Kidney epithelial cell (primary cell): ENCODE results near the gene SMPD1. TPM values are rescaled to one million over a fixed set of nuclear protein-coding genes. Genes with fewer than 3 reads are reported as not detected.

Experiments used
- DNase-seq: peaks from one replicate; pipeline ENCODE4 v3.0.0-alpha.2; 2010; ENCODE audit warnings: low read depth
- H3K27me3 ChIP-seq: 2 replicates; pipeline ENCODE4 v1.6.0; 2011; ENCODE audit warnings: low read length; ENCODE audit not compliant: control insufficient read depth, insufficient read depth
- H3K36me3 ChIP-seq: 2 replicates; pipeline ENCODE4 v1.5.1; 2011; ENCODE audit warnings: low read length; ENCODE audit not compliant: control insufficient read depth, insufficient read depth
- H3K4me3 ChIP-seq: 2 replicates; pipeline ENCODE4 v1.5.1; 2011; ENCODE audit warnings: low read depth, mild to moderate bottlenecking, control low read depth, low read length
- total RNA-seq: library from RNA; depleted of rRNA; stranded (reverse); fragments of >200 nt; gene quantifications from 2 replicates; pipeline ENCODE4 v1.2.3, GENCODE V29; 2015
- TF ChIP-seq, protein P1 (sequence below): IDR thresholded peaks from 2 replicates; pipeline ENCODE4 v1.5.1; 2011; ENCODE audit warnings: mild to moderate bottlenecking, moderate library complexity, low read length, control low read depth, inconsistent platforms; ENCODE audit not compliant: insufficient read depth, poor library complexity, severe bottlenecking

Gene SMPD1
- total RNA-seq, 1 donor from 2014 or later = 25.7 TPM

DNA sequence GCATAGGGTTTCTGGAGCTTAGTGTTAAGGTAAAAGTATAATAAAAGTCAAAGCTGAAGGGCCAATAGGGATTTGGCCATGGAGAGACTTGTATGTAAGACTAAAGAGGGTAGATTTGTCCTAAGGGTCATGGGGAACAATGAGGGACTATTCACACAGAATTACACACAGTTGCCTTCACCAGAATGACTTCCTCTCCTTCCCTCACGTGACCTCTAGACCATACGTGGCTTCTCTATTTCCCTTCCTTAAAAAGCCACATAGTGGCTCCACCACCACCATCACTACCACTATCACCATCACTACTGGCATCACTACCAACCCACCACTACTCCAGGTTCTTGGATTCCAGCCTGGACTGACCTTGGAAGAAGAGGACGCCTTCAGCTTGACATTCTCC, 47.7 kb downstream of the SMPD1 start:
- no peak for DNase-seq
- Histone ChIP-seq H3K36me3 (no peaks in the 10 kb centered on the region), H3K27me3 (no peaks in the 10 kb centered on the region), H3K4me3 (no peak overlapping the region)
- TF ChIP-seq, protein P1, sequence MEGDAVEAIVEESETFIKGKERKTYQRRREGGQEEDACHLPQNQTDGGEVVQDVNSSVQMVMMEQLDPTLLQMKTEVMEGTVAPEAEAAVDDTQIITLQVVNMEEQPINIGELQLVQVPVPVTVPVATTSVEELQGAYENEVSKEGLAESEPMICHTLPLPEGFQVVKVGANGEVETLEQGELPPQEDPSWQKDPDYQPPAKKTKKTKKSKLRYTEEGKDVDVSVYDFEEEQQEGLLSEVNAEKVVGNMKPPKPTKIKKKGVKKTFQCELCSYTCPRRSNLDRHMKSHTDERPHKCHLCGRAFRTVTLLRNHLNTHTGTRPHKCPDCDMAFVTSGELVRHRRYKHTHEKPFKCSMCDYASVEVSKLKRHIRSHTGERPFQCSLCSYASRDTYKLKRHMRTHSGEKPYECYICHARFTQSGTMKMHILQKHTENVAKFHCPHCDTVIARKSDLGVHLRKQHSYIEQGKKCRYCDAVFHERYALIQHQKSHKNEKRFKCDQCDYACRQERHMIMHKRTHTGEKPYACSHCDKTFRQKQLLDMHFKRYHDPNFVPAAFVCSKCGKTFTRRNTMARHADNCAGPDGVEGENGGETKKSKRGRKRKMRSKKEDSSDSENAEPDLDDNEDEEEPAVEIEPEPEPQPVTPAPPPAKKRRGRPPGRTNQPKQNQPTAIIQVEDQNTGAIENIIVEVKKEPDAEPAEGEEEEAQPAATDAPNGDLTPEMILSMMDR = no peak

DNA sequence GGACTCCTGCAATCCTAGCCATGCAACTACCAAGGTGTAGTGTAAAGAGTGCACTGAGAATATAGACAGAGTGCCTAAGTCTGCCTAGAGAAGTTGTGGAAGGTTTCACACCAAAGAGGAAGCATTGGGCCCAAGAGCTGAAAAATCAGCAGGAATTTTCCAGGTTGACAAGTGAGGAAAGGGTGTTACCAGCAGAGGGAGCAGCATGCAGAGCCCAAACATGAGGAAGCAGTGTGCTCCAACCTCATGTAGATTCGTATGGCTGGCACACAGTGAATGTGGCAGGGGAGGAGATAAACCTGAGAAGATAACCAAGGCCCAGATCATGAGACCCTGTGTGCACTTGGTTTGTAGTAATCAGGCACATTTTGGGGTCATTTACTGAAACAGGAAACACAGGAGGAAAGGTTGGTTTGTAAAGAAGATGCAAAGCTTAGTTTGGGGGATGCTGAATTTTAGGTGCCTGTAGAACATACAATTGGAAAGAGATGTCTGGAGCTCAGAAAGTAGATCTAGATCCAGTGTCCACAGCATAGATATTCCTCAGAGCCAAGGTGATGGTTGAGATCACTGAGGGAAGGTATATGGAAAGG, 48.8 kb downstream of the SMPD1 start:
- no peak overlapping the region for H3K4me3 ChIP-seq
- no peaks in the 10 kb centered on the region for H3K27me3 ChIP-seq
- H3K36me3 ChIP-seq = no peaks in the 10 kb centered on the region
- DNase-seq = no peak
- TF ChIP-seq, protein P1 = peak; percentile 72

DNA sequence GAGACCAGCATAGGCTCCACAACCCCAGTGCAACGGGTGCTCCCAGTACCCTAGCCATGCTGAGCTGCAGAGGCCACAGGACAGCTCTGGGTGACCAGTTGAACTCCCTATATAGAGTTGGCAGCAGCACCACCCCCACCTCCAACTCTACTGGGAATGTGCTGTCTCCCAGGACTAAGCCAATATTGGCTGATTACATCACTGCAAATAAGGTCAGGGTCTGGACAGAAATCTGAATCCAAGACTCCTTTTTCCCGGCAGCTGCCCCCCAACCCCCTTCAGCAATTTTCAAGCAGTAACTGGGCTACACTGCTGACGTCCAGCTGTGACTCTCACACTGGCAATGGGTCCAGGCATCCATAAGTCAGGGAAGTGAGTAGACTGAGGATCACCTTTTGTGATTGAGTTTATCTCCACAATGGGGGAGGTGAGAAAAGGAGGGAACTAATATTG, 50.7 kb downstream of the SMPD1 start, which contains the start of gene HPX:
HPX (minus strand) TSS at position 82 of the 453 bp plus-strand sequence; CDS start at position 58, 24 bp downstream.
- no peaks in the 10 kb centered on the region for H3K36me3 ChIP-seq

DNA sequence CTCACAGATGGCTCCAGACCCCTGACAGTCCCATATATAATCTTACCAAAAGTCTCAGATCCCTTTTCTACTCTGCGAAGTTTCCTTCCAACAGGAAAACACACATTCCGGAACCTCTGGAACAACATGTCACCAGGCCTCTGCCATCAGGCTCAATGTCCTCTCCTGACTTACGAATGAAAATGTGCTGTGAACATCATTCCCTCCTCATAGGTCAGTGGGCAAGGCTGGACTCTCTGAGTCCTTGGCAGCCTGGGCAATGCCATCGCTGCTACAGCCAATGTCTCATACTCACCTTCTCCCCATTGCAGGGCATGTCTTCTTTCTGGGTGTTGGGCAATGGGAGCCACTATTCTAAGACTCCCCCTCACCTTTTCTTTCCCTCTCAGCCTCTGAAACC, 52.2 kb downstream of the SMPD1 start:
- TF ChIP-seq, protein P1 = no peak
- Histone ChIP-seq H3K36me3 (no peaks in the 10 kb centered on the region), H3K4me3 (no peak overlapping the region), H3K27me3 (no peaks in the 10 kb centered on the region)
- DNase-seq = no peak

More for the DNA sequence above, 50.7 kb downstream of the SMPD1 start, which contains the start of gene HPX:
- no peak within 1 kb of the TSS for H3K4me3 ChIP-seq
- no peaks in the 10 kb centered on the region for H3K27me3 ChIP-seq
- DNase-seq = no peak
- TF ChIP-seq, protein P1 = no peak

DNA sequence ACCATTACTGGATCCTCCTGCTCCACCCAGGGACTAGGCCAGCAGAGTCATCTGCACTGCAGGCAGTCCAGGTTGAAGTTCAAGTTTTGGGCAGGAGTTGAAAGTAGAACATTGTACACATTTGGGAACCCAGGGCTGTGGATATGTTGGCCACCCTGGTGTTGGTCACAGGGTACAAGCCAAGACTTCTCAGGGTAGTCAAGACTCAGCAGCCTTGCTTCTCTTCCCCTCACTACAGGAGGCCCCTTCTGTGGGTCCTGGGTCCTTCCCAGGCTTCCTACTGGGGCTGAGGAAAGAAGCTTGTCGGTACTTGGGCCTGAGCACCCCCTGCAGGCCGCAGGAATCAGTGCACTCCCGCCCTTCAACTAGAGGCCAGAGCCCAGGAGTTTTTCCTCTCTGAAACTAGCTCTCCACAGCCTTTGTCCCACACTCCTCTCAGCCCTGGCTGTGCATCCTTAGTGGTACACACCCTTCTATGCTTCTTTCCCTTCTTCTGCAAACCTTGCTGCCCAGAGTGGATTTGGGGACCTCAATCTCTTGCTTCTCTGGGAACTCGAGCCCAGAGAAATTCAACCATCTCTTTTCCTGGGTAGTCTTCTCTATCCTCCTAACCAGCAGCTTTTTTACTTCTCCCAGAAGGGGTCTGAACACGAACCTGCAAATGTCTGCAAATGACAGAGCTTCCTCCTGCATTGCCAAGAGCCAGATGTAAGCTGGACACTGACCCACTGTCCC, 53.2 kb downstream of the SMPD1 start:
- DNase-seq = no peak
- H3K36me3 ChIP-seq = no peaks in the 10 kb centered on the region
- TF ChIP-seq, protein P1 = peak; percentile 90
- no peaks in the 10 kb centered on the region for H3K27me3 ChIP-seq
- no peak overlapping the region for H3K4me3 ChIP-seq

Other genes starting within 250 kb of the SMPD1 start
- gene OR52B2, start 220.1 kb upstream of the SMPD1 start, total RNA-seq = not detected in 2 replicates
- gene OR52W1, start 191.2 kb upstream of the SMPD1 start, total RNA-seq = not detected in 2 replicates
- gene C11orf42, start 184.9 kb upstream of the SMPD1 start, total RNA-seq = not detected in 2 replicates
- gene FHIP1B, start 155.8 kb upstream of the SMPD1 start, total RNA-seq = 33.0 and 34.0 TPM in 2 replicates
- gene CNGA4, start 151.4 kb upstream of the SMPD1 start, total RNA-seq = 0.14 and 0.54 TPM in 2 replicates
- 0.21 TPM in 1 of 2 replicates, not detected in the other for gene CCKBR, start 130.6 kb upstream of the SMPD1 start, total RNA-seq
- gene CAVIN3, start 70.0 kb upstream of the SMPD1 start, total RNA-seq = 93.7 and 119 TPM in 2 replicates
- 26.9 and 29.6 TPM in 2 replicates for gene APBB1, start 28.6 kb downstream of the SMPD1 start, total RNA-seq
- 0.13 and 0.34 TPM in 2 replicates for gene HPX, start 50.5 kb downstream of the SMPD1 start, total RNA-seq
- 13.7 and 13.8 TPM in 2 replicates for gene TRIM3, start 83.5 kb downstream of the SMPD1 start, total RNA-seq
- 65.2 and 74.6 TPM in 2 replicates for gene ARFIP2, start 90.9 kb downstream of the SMPD1 start, total RNA-seq
- gene TIMM10B, start 91.0 kb downstream of the SMPD1 start, total RNA-seq = 48.6 and 56.1 TPM in 2 replicates
- gene DNHD1, start 106.8 kb downstream of the SMPD1 start, total RNA-seq = 2.9 and 3.6 TPM in 2 replicates
- 13.7 and 26.4 TPM in 2 replicates for gene RRP8, start 213.1 kb downstream of the SMPD1 start, total RNA-seq
- 154 and 156 TPM in 2 replicates for gene ILK, start 213.3 kb downstream of the SMPD1 start, total RNA-seq
- gene TAF10, start 221.7 kb downstream of the SMPD1 start, total RNA-seq = 57.2 and 66.1 TPM in 2 replicates
- gene TPP1, start 228.9 kb downstream of the SMPD1 start, total RNA-seq = 72.4 and 77.7 TPM in 2 replicates